GM18505 (cell line): ENCODE measurements around the gene APLNR.
A peak's percentile ranks its signal among the peaks of the same experiment; 100 is the strongest.

Experiments used
- ATAC-seq: cut with Tn5 transposase; IDR thresholded peaks from one replicate; pipeline ENCODE4 v1.9.1; 2021; ENCODE audit not compliant: unreplicated experiment
- POLR2A ChIP-seq: IDR thresholded peaks from 4 replicates; pipeline ENCODE4 v1.6.1; 2011; ENCODE audit warnings: borderline replicate concordance; ENCODE audit not compliant: insufficient read depth, insufficient read length; ENCODE audit errors: extremely low read depth

APLNR gene

GRCh38 chr11:57263351-57263750 is 26.3 kb upstream of the APLNR start:
- no peak for TF ChIP-seq POLR2A

GRCh38 chr11:57262157-57262556 is 25.1 kb upstream of the APLNR start:
- no peak for TF ChIP-seq POLR2A
- ATAC-seq, result no peak

More at GRCh38 chr11:57263351-57263750, 26.3 kb upstream of the APLNR start:
- no peak for ATAC-seq

- no peak for TF ChIP-seq POLR2A
- ATAC-seq, result no peak
Observed at GRCh38 chr11:57260937-57261783, 24.1 kb upstream of the APLNR start.

GRCh38 chr11:57256119-57256518 is 19.1 kb upstream of the APLNR start:
- ATAC-seq, result no peak
- no peak for TF ChIP-seq POLR2A

- no peak for TF ChIP-seq POLR2A
- ATAC-seq, result no peak
Observed at GRCh38 chr11:57255618-57256017, 18.6 kb upstream of the APLNR start.

GRCh38 chr11:57254631-57255030 is 17.6 kb upstream of the APLNR start:
- ATAC-seq, result no peak
- no peak for TF ChIP-seq POLR2A

- no peak for TF ChIP-seq POLR2A
- no peak for ATAC-seq
Observed at GRCh38 chr11:57251491-57252104, 14.5 kb upstream of the APLNR start.

- TF ChIP-seq POLR2A, result no peak
- no peak for ATAC-seq
Observed at GRCh38 chr11:57251037-57251436, 14.0 kb upstream of the APLNR start.

- no peak for TF ChIP-seq POLR2A
- ATAC-seq, result peak; percentile 36
Observed at GRCh38 chr11:57249384-57250319, 12.6 kb upstream of the APLNR start.

GRCh38 chr11:57248780-57249383 is 11.8 kb upstream of the APLNR start:
- TF ChIP-seq POLR2A, result no peak
- ATAC-seq, result peak; percentile 63

GRCh38 chr11:57244911-57245310 is 7.9 kb upstream of the APLNR start:
- ATAC-seq, result no peak
- TF ChIP-seq POLR2A, result no peak

- ATAC-seq, result no peak
- TF ChIP-seq POLR2A, result no peak
Observed at GRCh38 chr11:57241353-57241972, 4.4 kb upstream of the APLNR start.
